GM12878 (cell line): ENCODE data around the gene TREM1. TPM values are rescaled to one million over a fixed set of nuclear protein-coding genes. Genes with fewer than 3 reads are reported as not detected.

ENCODE experiments used
- ATAC-seq: fragments of 200-7000 bp; cut with Tn5 transposase; 3 replicates; pipeline ENCODE4 v1.9.1; 2020; ENCODE audit warnings: mild to moderate bottlenecking, moderate library complexity
- BruUV-seq: library from RNA; stranded (reverse); fragments of 400-500 nt; replicated peaks from 2 replicates; lab custom pipeline; 2021; lab: Mats Ljungman, UMichigan
- CTCF ChIA-PET: fragments of 300-600 bp; sonication (Branson Sonifier 250); formaldehyde crosslinking; extraction: SDS; loops from one replicate; lab custom pipeline; 2021; ENCODE audit warnings: inconsistent platforms; lab: Yijun Ruan, JAX
- POLR2A ChIA-PET: fragments of 350-600 bp; formaldehyde crosslinking; extraction: SDS; loops from one replicate; lab custom pipeline; 2021; ENCODE audit warnings: inconsistent platforms; lab: Charles Lee
- RAD21 ChIA-PET: fragments of 300-600 bp; sonication (Branson Sonifier 250); formaldehyde crosslinking; loops from one replicate; lab custom pipeline; 2023; ENCODE audit warnings: antibody characterized with exemption; ENCODE audit not compliant: unreplicated experiment; lab: Charles Lee
- SMC1A ChIA-PET: fragments of 300-600 bp; sonication (Branson Sonifier 250); formaldehyde crosslinking; loops from one replicate; lab custom pipeline; 2023; ENCODE audit not compliant: unreplicated experiment, uncharacterized antibody; lab: Charles Lee
- DNase-seq: peaks from one replicate; pipeline ENCODE4 v3.0.0-alpha.2; 2011; ENCODE audit warnings: low read depth, low spot score
- FAIRE-seq: peaks from 3 replicates; lab custom pipeline; 2011; peaks lifted over from hg19 to GRCh38; lab: Jason Lieb, UNC
- H2AFZ ChIP-seq: 2 replicates; pipeline ENCODE4 v1.6.0; 2011; ENCODE audit warnings: low read depth, low read length, control low read depth; ENCODE audit not compliant: control insufficient read depth
- H3K27ac ChIP-seq: 2 replicates; pipeline ENCODE4 v1.5.1; 2011; ENCODE audit warnings: control low read depth; ENCODE audit not compliant: control insufficient read depth, insufficient read depth
- H3K27me3 ChIP-seq, 2 experiments: replicated peaks in 1 of 2; 2 replicates each; pipeline versions ENCODE4 v1.6.0 to v1.6.1; 2011; ENCODE audit warnings: low read length in 1 of 2; ENCODE audit not compliant: control insufficient read depth in 2 of 2, insufficient read depth in 2 of 2
- H3K36me3 ChIP-seq, 2 experiments: 2 replicates each; pipeline ENCODE4 v1.5.1; 2011; ENCODE audit warnings: low read length in 1 of 2; ENCODE audit not compliant: control insufficient read depth in 2 of 2, insufficient read depth in 2 of 2
- H3K4me1 ChIP-seq: 2 replicates; pipeline ENCODE4 v1.6.1; 2011; ENCODE audit warnings: mild to moderate bottlenecking, low read length, moderate library complexity, mixed read lengths; ENCODE audit not compliant: control insufficient read depth, insufficient read depth
- H3K4me2 ChIP-seq: 2 replicates; pipeline ENCODE4 v1.6.0; 2011; ENCODE audit warnings: control low read depth; ENCODE audit not compliant: control insufficient read depth, insufficient read depth
- H3K4me3 ChIP-seq: fragments of 200-600 bp; sonication (generic); 2 replicates; pipeline ENCODE4 v1.5.1; 2016
- H3K79me2 ChIP-seq: 2 replicates; pipeline ENCODE4 v1.6.0; 2011; ENCODE audit warnings: low read length; ENCODE audit not compliant: control insufficient read depth, insufficient read depth
- H3K9ac ChIP-seq: 2 replicates; pipeline ENCODE4 v1.8.0; 2011; ENCODE audit warnings: low read length, control low read depth, mixed read lengths; ENCODE audit not compliant: control insufficient read depth, insufficient read depth
- H3K9me3 ChIP-seq: replicated peaks from 3 replicates; pipeline ENCODE4 v1.5.1; 2011; ENCODE audit warnings: mild to moderate bottlenecking, low read length; ENCODE audit not compliant: control insufficient read depth, insufficient read depth
- H4K20me1 ChIP-seq: 2 replicates; pipeline ENCODE4 v1.6.0; 2011; ENCODE audit not compliant: control insufficient read depth, insufficient read depth
- ASH2L ChIP-seq: fragments of 300-600, 200-600 bp; sonication (generic); IDR thresholded peaks from 2 replicates; pipeline ENCODE4 v1.6.1; 2017; ENCODE audit warnings: low read depth, mild to moderate bottlenecking, borderline replicate concordance
- ATF2 ChIP-seq: IDR thresholded peaks from 2 replicates; pipeline ENCODE4 v1.6.1; 2012; ENCODE audit warnings: low read length, inconsistent platforms
- ATF7 ChIP-seq: fragments of 450-650 bp; IDR thresholded peaks from 2 replicates; pipeline ENCODE4 v1.6.1; 2016; ENCODE audit warnings: low read depth, mild to moderate bottlenecking
- BCL11A ChIP-seq: IDR thresholded peaks from 2 replicates; pipeline ENCODE4 v1.6.1; 2011; ENCODE audit warnings: low read depth, low read length
- CBFB ChIP-seq: IDR thresholded peaks from 2 replicates; pipeline ENCODE4 v1.6.1; 2016; ENCODE audit warnings: antibody characterized with exemption, low read depth
- CHD1 ChIP-seq: IDR thresholded peaks from 2 replicates; pipeline ENCODE4 v1.6.1; 2012; ENCODE audit warnings: low read depth, low read length, improper control_type of control experiment
- EP300 ChIP-seq, 2 experiments: fragments of 150-350 bp in 1 of 2; IDR thresholded peaks; 2 replicates each; pipeline ENCODE4 v1.6.1; 2011 to 2012; ENCODE audit warnings: low read depth in 2 of 2, low read length in 2 of 2, borderline replicate concordance in 1 of 2, improper control_type of control experiment in 1 of 2, inconsistent platforms in 1 of 2; ENCODE audit not compliant: control insufficient read depth in 1 of 2
- HCFC1 ChIP-seq: fragments of 150-350 bp; IDR thresholded peaks from 2 replicates; pipeline ENCODE4 v1.6.1; 2014; ENCODE audit warnings: low read length
- MYC ChIP-seq: IDR thresholded peaks from 2 replicates; pipeline ENCODE4 v1.6.1; 2011; ENCODE audit warnings: mild to moderate bottlenecking, low read length, moderate library complexity, inconsistent platforms; ENCODE audit not compliant: insufficient read depth, insufficient replicate concordance, insufficient read length, severe bottlenecking
- NBN ChIP-seq: fragments of 450-650 bp; IDR thresholded peaks from 2 replicates; pipeline ENCODE4 v1.6.1; 2016
- NRF1 ChIP-seq: conservative IDR thresholded peaks from 2 replicates; pipeline ENCODE4 v1.6.1; 2011; ENCODE audit warnings: mild to moderate bottlenecking, low read depth, low read length, improper control_type of control experiment
- PAX5 ChIP-seq: IDR thresholded peaks from 2 replicates; pipeline ENCODE4 v1.6.1; 2011; ENCODE audit warnings: low read depth, low read length, borderline replicate concordance
- SKIL ChIP-seq: fragments of 450-650 bp; IDR thresholded peaks from 2 replicates; pipeline ENCODE4 v1.6.1; 2017; ENCODE audit warnings: mild to moderate bottlenecking, low read depth, inconsistent platforms; ENCODE audit not compliant: poor library complexity, severe bottlenecking
- STAT3 ChIP-seq: IDR thresholded peaks from 2 replicates; pipeline ENCODE4 v1.6.1; 2011; ENCODE audit warnings: low read depth, low read length, improper control_type of control experiment
- TARDBP ChIP-seq: IDR thresholded peaks from 2 replicates; pipeline ENCODE4 v1.6.1; 2016; ENCODE audit warnings: borderline replicate concordance
- ZNF207 ChIP-seq: fragments of 450-650 bp; IDR thresholded peaks from 2 replicates; pipeline ENCODE4 v1.6.1; 2014; ENCODE audit warnings: antibody characterized with exemption, mild to moderate bottlenecking, borderline replicate concordance
- in situ Hi-C: fragments of 300-500 bp; cut with MboI; formaldehyde crosslinking; loops from 9 replicates; pipeline ENCODE4 v1.14.3; 2018; ENCODE audit warnings: mixed read lengths
- intact Hi-C: fragments of 100-400 bp; cut with micrococcal nuclease; formaldehyde crosslinking; loops from one replicate; pipeline ENCODE4 v1.14.2; 2022; ENCODE audit not compliant: unreplicated experiment
- polyA plus RNA-seq, 11 experiments: library from polyadenylated mRNA; depleted of rRNA in 4 of 11; unstranded in 6 of 11; stranded (reverse) in 5 of 11; fragments of >200 nt; fragmentation: Nextera tagmentation in 4 of 11; fragmentation: Illumina TruSeq in 1 of 11; extraction: Ambion mirVana in 4 of 11; extraction: Trizol in 1 of 11; gene quantifications; 1 replicate in 1 of 11; 2 replicates in 10 of 11; pipeline versions ENCODE4 v1.2.1 to v1.2.3, GENCODE V29; 2011 to 2016; ENCODE audit warnings: inconsistent platforms in 2 of 11, missing spikeins in 2 of 11, low read depth in 1 of 11
- total RNA-seq, 4 experiments: library from RNA; depleted of rRNA in 3 of 4; stranded (reverse); fragments of >200 nt in 3 of 4; fragmentation: Illumina TruSeq in 1 of 4; extraction: Trizol in 1 of 4; gene quantifications; 2 replicates each; pipeline versions ENCODE4 v1.2.1 to v1.2.3, GENCODE V29; 2013 to 2021
- TF ChIP-seq, protein P1 (sequence below): IDR thresholded peaks from 2 replicates; pipeline ENCODE4 v1.6.1; 2012; ENCODE audit warnings: improper control_type of control experiment, low read depth, low read length; ENCODE audit not compliant: insufficient replicate concordance

TREM1 gene
- total and polyA plus RNA-seq, 10 of the 15 experiments (the other 5 are each of a cell fraction or from before 2014, with no cell fraction given), result 0.09 to 2.6 (median 0.28) TPM; not detected in 2

DNA sequence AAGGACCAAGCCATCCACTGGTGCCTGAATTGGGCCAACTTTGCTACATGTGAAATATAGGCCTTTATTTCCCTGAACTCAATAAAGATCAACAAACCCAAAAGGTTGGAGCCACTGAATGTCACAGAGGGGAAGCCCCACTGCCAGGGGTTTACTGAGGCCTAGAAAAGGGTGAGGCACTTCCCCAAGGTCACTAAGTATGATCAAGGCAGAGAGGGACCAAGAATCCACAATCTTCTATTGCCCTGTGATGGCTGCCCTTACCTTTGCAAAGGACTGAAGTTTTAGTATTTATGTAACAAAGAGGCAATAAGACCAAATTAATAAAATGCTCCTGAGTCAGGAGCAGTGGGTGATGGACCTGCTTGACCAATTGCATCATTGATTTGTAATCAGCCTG, 18.0 kb downstream of the TREM1 start:
- ChIA-PET CTCF (interaction anchor here (1.1 kb wide), 1 partner anchor 87 kb away, joined by 3 read pairs; no protein-coding TSS in a partner anchor), RAD21 (no interaction called here), SMC1A (interaction anchor here (1.7 kb wide), 1 partner anchor 10 kb away, joined by 4 read pairs; no protein-coding TSS in a partner anchor), POLR2A (no interaction called here)
- H3K4me2 ChIP-seq, result no peak overlapping the region
- H3K4me1 ChIP-seq, result no peaks in the 10 kb centered on the region
- no peaks in the 10 kb centered on the region; a peak in 1 of 4 replicates for H3K27me3 ChIP-seq
- no peak for ATAC-seq
- no peaks in the 10 kb centered on the region for H3K36me3 ChIP-seq
- BruUV-seq, result no TSS peak
- FAIRE-seq, result no peak
- H3K9ac ChIP-seq, result no peak overlapping the region
- no peaks in the 10 kb centered on the region for H4K20me1 ChIP-seq
- TF ChIP-seq PAX5 (no peak), TARDBP (no peak), ASH2L (no peak), CHD1 (no peak), EP300 (IDR thresholded peaks at IDR 0.05; ENCODE audit: borderline replicate concordance in 1 of 2, control insufficient read depth in 1 of 2, low read depth in 2 of 2, low read length in 2 of 2) (no peak), ATF7 (no peak), HCFC1 (no peak), ATF2 (no peak), BCL11A (no peak), SKIL (no peak), CBFB (no peak), STAT3 (no peak), MYC (no peak), ZNF207 (no peak), NRF1 (no peak), NBN (no peak)
- TF ChIP-seq, protein P1, sequence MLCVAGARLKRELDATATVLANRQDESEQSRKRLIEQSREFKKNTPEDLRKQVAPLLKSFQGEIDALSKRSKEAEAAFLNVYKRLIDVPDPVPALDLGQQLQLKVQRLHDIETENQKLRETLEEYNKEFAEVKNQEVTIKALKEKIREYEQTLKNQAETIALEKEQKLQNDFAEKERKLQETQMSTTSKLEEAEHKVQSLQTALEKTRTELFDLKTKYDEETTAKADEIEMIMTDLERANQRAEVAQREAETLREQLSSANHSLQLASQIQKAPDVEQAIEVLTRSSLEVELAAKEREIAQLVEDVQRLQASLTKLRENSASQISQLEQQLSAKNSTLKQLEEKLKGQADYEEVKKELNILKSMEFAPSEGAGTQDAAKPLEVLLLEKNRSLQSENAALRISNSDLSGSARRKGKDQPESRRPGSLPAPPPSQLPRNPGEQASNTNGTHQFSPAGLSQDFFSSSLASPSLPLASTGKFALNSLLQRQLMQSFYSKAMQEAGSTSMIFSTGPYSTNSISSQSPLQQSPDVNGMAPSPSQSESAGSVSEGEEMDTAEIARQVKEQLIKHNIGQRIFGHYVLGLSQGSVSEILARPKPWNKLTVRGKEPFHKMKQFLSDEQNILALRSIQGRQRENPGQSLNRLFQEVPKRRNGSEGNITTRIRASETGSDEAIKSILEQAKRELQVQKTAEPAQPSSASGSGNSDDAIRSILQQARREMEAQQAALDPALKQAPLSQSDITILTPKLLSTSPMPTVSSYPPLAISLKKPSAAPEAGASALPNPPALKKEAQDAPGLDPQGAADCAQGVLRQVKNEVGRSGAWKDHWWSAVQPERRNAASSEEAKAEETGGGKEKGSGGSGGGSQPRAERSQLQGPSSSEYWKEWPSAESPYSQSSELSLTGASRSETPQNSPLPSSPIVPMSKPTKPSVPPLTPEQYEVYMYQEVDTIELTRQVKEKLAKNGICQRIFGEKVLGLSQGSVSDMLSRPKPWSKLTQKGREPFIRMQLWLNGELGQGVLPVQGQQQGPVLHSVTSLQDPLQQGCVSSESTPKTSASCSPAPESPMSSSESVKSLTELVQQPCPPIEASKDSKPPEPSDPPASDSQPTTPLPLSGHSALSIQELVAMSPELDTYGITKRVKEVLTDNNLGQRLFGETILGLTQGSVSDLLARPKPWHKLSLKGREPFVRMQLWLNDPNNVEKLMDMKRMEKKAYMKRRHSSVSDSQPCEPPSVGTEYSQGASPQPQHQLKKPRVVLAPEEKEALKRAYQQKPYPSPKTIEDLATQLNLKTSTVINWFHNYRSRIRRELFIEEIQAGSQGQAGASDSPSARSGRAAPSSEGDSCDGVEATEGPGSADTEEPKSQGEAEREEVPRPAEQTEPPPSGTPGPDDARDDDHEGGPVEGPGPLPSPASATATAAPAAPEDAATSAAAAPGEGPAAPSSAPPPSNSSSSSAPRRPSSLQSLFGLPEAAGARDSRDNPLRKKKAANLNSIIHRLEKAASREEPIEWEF, result no peak
- H3K27ac ChIP-seq, result no peak overlapping the region
- peaks cover 1% of the 10 kb centered on the region; the same call in 1 of the 3 replicates for H3K9me3 ChIP-seq
- H2AFZ ChIP-seq, result no peak overlapping the region
- H3K79me2 ChIP-seq, result no peaks in the 10 kb centered on the region
- in situ Hi-C loops (no loop called here), intact Hi-C loops (no loop called here)
- H3K4me3 ChIP-seq, result no peak overlapping the region
- DNase-seq, result no peak
